Measurements from ENCODE around the gene ARHGEF4.

ARHGEF4 gene

DNA sequence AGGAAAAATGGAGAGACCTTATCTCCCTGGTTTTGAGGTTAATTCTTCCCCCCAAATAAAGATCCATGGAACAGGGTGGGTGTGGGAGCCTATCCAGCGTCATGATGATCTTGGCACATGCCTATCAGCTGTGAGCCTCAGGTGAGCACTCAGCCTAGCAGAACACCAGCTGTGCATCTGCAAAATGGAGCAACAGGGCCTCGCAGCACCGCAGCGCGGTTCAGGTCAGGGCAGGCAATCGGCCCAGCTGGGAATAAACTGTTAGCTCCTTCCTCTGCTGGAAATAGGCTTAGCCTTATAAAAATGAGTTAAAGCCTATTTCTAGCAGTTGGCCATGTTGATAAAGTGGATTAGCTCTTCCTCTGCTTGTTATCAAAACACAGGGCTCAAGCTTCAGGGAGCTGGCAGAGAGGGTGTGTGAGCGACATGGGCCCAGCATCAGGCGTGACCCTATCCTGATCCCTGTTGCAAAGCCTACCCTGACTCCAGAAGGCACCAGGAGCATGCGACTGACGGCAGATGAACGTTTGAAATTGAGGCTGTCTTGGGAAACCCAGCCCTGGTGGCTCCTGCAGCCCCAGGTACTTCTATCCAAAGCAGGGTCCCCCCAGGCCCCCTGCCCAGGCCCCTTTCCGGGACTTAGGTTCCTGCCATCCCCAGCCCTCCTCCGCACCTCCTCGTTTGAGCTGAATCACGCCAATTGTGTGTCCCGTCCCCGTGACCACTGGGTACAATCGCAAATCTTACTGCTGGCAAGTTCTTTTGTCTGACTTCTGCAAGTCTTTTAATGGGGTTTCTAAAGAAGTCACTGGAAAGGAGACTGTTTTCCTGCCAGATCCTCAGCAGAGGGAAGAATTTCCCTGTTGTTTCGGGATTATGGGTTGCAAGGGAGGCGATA, 35.4 kb downstream of the ARHGEF4 start:
- H3K9ac ChIP-seq (ENCODE audit: low read depth, low read length): no peak overlapping the region
- H3K9me3 ChIP-seq (replicated peaks; ENCODE audit: low read length): no peaks in the 10 kb centered on the region
- no peaks in the 10 kb centered on the region for H3K4me1 ChIP-seq (ENCODE audit: control insufficient read depth, insufficient read depth, low read length)
- H3K27me3 ChIP-seq (ENCODE audit: control insufficient read depth, insufficient read depth, low read length): no peaks in the 10 kb centered on the region
- no peak overlapping the region for H3K4me2 ChIP-seq (ENCODE audit: low read length)
- H3K4me3 ChIP-seq (ENCODE audit: low read length): no peak overlapping the region
- H3K36me3 ChIP-seq (ENCODE audit: insufficient read depth, low read length): no peaks in the 10 kb centered on the region

DNA sequence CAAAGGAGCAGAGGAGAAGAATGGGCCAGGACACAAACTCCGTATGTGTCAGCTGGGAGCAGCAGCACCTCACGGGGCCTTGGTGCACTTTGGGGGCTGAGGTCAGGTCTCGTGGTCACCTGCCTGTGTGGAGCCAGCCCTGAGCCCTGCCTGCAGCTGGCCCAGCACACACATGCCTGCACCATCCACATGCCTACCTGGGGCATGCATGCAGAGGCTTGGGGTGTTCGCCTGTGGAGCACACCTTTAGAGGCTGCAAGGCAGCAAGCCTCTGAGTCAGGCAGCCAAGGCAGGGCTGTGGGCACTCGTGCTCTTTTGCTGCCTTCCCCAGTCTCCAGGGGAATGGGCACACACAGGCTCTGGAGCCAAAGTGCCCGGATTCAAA, 36.0 kb downstream of the ARHGEF4 start:
- no peak overlapping the region for H3K9ac ChIP-seq (ENCODE audit: low read depth, low read length)
- no peak overlapping the region for H3K4me2 ChIP-seq (ENCODE audit: low read length)
- H3K36me3 ChIP-seq (ENCODE audit: insufficient read depth, low read length): no peaks in the 10 kb centered on the region
- H3K4me1 ChIP-seq (ENCODE audit: control insufficient read depth, insufficient read depth, low read length): no peaks in the 10 kb centered on the region
- H3K4me3 ChIP-seq (ENCODE audit: low read length): no peak overlapping the region
- H3K9me3 ChIP-seq (replicated peaks; ENCODE audit: low read length): no peaks in the 10 kb centered on the region
- H3K27me3 ChIP-seq (ENCODE audit: control insufficient read depth, insufficient read depth, low read length): no peaks in the 10 kb centered on the region

DNA sequence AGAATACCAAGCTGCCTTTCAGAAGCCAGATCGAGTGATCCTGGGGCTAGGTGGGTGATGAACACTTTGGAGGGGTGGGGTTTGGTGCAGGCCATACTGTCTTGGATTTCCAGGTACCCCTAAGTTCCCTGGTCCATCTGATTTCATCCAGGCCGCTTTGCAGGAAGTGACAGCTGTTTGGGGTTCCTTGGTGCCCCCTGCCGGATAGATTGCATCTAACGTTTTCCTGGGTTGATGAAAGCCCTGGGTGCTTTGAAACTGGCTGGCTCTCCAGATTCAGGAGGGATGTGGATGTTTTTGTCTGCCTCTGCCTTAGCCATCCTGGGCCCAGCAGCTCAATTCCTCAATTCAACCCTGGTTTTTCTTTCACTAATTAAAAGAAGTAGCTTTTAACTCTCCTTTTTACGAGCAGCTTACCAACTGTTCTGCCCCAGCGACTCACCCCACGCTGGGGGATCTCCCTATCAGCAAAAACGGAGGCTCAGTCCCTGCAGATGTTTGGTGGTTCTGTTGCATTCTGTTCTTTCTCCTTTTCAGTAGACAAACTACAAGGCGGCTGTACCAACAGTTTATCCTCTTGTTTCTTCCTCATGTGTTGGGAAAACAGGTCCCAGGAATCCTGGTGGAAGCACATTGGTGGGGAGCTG, 37.1 kb downstream of the ARHGEF4 start:
- H3K4me1 ChIP-seq (ENCODE audit: control insufficient read depth, insufficient read depth, low read length): no peaks in the 10 kb centered on the region
- no peak overlapping the region for H3K4me3 ChIP-seq (ENCODE audit: low read length)
- H3K9ac ChIP-seq (ENCODE audit: low read depth, low read length): no peak overlapping the region
- H3K9me3 ChIP-seq (replicated peaks; ENCODE audit: low read length): no peaks in the 10 kb centered on the region
- no peak overlapping the region for H3K4me2 ChIP-seq (ENCODE audit: low read length)
- no peaks in the 10 kb centered on the region for H3K27me3 ChIP-seq (ENCODE audit: control insufficient read depth, insufficient read depth, low read length)
- no peaks in the 10 kb centered on the region for H3K36me3 ChIP-seq (ENCODE audit: insufficient read depth, low read length)

DNA sequence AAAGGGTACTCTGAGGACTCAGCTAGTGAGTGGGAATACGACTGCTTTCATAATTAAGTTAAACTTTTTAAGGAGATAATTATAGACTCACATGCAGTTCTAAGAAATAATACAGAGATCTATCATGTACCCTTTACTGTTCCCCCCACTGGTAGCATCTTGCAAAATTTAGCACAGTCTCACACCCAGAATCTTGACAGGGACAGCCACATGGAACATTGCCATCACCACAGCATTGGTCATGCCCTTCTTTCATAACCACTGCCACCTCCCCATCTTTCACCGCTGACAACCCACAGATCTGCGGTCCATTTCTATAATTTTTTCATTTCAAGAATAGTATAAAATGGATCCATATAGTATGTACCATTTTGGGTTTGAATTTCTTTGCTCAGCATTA, 37.8 kb downstream of the ARHGEF4 start:
- no peak overlapping the region for H3K4me3 ChIP-seq (ENCODE audit: low read length)
- H3K9me3 ChIP-seq (replicated peaks; ENCODE audit: low read length): no peaks in the 10 kb centered on the region
- H3K4me2 ChIP-seq (ENCODE audit: low read length): no peak overlapping the region
- H3K36me3 ChIP-seq (ENCODE audit: insufficient read depth, low read length): no peaks in the 10 kb centered on the region
- H3K9ac ChIP-seq (ENCODE audit: low read depth, low read length): no peak overlapping the region
- H3K4me1 ChIP-seq (ENCODE audit: control insufficient read depth, insufficient read depth, low read length): no peaks in the 10 kb centered on the region
- no peaks in the 10 kb centered on the region for H3K27me3 ChIP-seq (ENCODE audit: control insufficient read depth, insufficient read depth, low read length)

DNA sequence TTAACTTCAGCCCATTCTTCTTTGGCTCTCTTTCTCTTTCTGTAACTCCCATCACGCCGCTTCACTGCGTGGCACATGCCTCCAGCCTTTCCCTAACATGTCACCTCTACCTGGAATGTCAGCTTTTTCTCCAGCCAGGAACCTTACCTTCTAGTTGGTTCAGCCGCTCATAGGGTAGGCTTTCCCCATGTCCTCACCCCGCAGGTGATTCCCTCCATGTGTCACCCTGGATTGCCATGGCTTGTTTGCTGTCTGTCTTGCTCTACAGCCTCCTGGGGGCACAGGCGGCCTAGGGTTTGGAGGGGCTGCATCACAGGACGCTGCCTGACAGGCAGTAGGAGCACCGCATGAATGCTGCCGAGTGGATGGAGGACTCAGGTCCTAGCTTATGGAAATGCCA, 39.2 kb downstream of the ARHGEF4 start:
- Histone ChIP-seq H3K4me3 (ENCODE audit: low read length) (no peak overlapping the region), H3K27me3 (ENCODE audit: control insufficient read depth, insufficient read depth, low read length) (no peaks in the 10 kb centered on the region), H3K36me3 (ENCODE audit: insufficient read depth, low read length) (no peaks in the 10 kb centered on the region), H3K9me3 (replicated peaks; ENCODE audit: low read length) (no peaks in the 10 kb centered on the region), H3K9ac (ENCODE audit: low read depth, low read length) (no peak overlapping the region), H3K4me2 (ENCODE audit: low read length) (no peak overlapping the region), H3K4me1 (ENCODE audit: control insufficient read depth, insufficient read depth, low read length) (no peaks in the 10 kb centered on the region)

DNA sequence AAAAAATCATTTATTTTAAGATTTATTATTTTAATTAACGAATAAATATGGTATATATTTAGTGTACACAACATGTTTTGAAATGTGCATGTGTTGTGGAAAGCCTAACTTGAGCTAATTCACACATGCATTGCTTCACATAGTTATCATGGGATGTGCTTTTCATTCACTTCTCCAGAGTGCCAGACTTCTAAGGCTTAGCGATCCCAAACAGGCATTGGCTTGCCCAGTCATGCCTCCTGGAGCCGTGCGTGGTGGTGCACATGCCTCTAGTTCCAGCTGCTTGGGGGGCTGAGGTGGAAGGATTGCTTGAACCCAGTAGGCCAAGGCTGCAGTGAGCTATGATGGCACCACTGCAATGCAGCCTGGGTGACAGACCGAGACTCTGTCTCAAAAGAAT, 40.5 kb downstream of the ARHGEF4 start:
- Histone ChIP-seq H3K9ac (ENCODE audit: low read depth, low read length) (no peak overlapping the region), H3K4me1 (ENCODE audit: control insufficient read depth, insufficient read depth, low read length) (no peaks in the 10 kb centered on the region), H3K4me3 (ENCODE audit: low read length) (no peak overlapping the region), H3K36me3 (ENCODE audit: insufficient read depth, low read length) (no peaks in the 10 kb centered on the region), H3K4me2 (ENCODE audit: low read length) (no peak overlapping the region), H3K27me3 (ENCODE audit: control insufficient read depth, insufficient read depth, low read length) (no peaks in the 10 kb centered on the region), H3K9me3 (replicated peaks; ENCODE audit: low read length) (no peaks in the 10 kb centered on the region)

DNA sequence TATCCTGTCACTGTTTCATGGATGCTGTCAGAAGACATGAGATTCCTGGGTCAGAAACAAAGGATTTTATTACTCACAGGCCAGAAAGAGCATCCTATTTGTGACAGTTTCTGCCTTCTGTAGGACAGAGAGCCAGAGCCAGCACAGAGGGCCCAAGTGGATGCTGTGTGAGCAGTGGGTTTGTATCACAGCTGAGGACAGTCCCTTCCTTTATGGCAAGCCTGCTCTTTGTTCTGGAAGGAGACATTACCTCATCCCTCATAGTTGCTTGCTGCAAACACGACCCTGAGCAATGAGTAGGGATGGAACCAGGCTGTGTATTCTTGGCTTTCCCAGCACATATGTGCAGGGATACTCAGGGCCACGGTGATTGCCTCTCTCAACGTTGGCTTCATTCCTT, 41.6 kb downstream of the ARHGEF4 start:
- Histone ChIP-seq H3K36me3 (ENCODE audit: insufficient read depth, low read length) (no peaks in the 10 kb centered on the region), H3K27me3 (ENCODE audit: control insufficient read depth, insufficient read depth, low read length) (no peaks in the 10 kb centered on the region), H3K4me3 (ENCODE audit: low read length) (no peak overlapping the region), H3K4me1 (ENCODE audit: control insufficient read depth, insufficient read depth, low read length) (no peaks in the 10 kb centered on the region), H3K9me3 (replicated peaks; ENCODE audit: low read length) (no peaks in the 10 kb centered on the region), H3K9ac (ENCODE audit: low read depth, low read length) (no peak overlapping the region), H3K4me2 (ENCODE audit: low read length) (no peak overlapping the region)

DNA sequence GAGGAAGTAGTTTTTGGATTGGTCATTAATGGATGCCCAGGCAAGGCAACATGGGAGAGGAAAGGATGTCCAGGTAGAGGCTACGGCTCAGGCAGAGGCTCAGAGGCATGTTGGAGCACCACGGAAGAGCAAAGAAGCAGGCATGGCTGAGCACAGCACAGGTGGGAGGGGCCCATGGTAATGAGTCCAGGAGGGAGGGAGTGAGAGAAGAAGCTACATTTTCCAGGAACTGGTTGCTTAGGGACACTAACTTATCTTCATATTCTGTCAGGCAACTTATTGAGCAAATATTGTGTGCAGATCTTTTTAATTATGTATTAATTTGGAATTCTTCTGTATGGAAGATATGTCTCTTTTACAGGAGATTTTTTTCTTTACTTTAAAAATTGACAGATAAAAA, 42.2 kb downstream of the ARHGEF4 start:
- H3K4me3 ChIP-seq (ENCODE audit: low read length): no peak overlapping the region
- no peak overlapping the region for H3K9ac ChIP-seq (ENCODE audit: low read depth, low read length)
- no peaks in the 10 kb centered on the region for H3K36me3 ChIP-seq (ENCODE audit: insufficient read depth, low read length)
- H3K4me2 ChIP-seq (ENCODE audit: low read length): no peak overlapping the region
- no peaks in the 10 kb centered on the region for H3K4me1 ChIP-seq (ENCODE audit: control insufficient read depth, insufficient read depth, low read length)
- no peaks in the 10 kb centered on the region for H3K27me3 ChIP-seq (ENCODE audit: control insufficient read depth, insufficient read depth, low read length)
- no peaks in the 10 kb centered on the region for H3K9me3 ChIP-seq (replicated peaks; ENCODE audit: low read length)

DNA sequence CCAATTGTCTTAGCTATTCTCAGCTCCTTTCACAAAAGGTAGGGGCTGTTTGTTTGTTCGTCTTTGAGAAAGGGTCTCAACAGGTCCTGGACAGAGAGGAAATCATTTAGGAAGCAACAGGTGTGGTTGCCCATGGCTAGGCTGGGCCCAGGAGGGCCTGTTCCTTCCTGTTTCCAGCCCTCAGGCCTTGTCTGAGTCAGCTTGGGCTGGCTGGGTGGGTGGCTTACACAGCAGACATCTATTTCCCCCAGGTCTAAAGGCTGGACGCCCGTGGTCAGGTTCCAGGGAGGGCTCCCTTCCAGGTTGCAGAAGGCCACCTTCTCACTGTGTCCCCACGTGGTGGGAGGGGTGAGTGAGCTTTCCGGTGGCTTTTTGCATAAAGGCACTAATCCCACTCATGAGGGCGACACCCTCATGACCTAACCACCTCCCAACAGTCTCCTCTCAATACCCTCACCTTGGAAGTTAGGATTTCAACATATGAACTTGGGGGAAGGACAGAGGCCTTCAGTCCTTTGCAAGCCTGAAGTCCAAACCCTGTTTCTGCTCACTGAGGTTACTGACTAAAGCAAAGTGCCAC, 45.5 kb downstream of the ARHGEF4 start:
- no peak overlapping the region for H3K4me3 ChIP-seq (ENCODE audit: low read length)
- no peak overlapping the region for H3K4me2 ChIP-seq (ENCODE audit: low read length)
- H3K27me3 ChIP-seq (ENCODE audit: control insufficient read depth, insufficient read depth, low read length): no peaks in the 10 kb centered on the region
- no peaks in the 10 kb centered on the region for H3K9me3 ChIP-seq (replicated peaks; ENCODE audit: low read length)
- no peaks in the 10 kb centered on the region for H3K36me3 ChIP-seq (ENCODE audit: insufficient read depth, low read length)
- no peak overlapping the region for H3K9ac ChIP-seq (ENCODE audit: low read depth, low read length)
- H3K4me1 ChIP-seq (ENCODE audit: control insufficient read depth, insufficient read depth, low read length): no peaks in the 10 kb centered on the region

DNA sequence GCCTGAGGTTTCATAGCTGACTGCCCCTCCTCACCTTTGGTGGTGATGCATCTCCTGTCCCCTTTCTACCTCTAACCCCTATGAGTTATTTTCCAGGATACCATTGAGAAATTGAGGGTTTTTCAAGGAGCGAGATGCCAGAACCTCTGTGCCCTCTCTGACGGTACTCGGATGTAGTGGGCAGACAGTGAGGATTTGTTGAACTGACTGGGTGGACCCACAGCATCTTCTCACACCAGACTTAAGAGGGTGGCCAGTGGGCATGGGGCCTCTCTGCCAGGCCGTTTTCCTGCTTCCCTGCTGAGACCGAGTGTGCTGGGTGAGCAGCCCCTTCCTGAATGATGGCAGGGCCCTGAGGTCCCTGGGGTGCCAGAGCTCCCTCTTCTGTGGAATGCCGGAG, 46.3 kb downstream of the ARHGEF4 start:
- Histone ChIP-seq H3K4me3 (ENCODE audit: low read length) (no peak overlapping the region), H3K9ac (ENCODE audit: low read depth, low read length) (no peak overlapping the region), H3K27me3 (ENCODE audit: control insufficient read depth, insufficient read depth, low read length) (no peaks in the 10 kb centered on the region), H3K9me3 (replicated peaks; ENCODE audit: low read length) (no peaks in the 10 kb centered on the region), H3K36me3 (ENCODE audit: insufficient read depth, low read length) (no peaks in the 10 kb centered on the region), H3K4me1 (ENCODE audit: control insufficient read depth, insufficient read depth, low read length) (no peaks in the 10 kb centered on the region), H3K4me2 (ENCODE audit: low read length) (no peak overlapping the region)

DNA sequence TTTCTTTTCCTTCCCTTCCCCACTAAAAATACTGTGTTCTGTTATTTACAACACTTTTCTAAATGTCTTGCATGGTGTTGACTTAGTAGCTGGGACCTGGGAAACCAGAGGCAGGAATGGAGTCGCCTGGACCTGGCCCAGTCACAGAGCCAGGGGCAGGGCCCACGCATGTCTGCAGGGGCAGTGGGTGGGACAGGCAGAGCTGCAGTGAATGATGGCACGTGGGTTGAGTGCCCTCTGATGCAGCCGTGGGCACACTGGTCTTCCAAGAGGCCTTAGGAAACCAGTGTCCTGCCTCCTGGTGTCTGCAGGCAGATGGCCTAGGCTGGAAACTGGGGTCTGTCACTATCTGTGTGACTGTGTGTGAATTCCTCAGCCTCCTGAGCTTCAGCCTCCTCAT, 46.8 kb downstream of the ARHGEF4 start:
- H3K4me3 ChIP-seq (ENCODE audit: low read length): no peak overlapping the region
- H3K4me2 ChIP-seq (ENCODE audit: low read length): no peak overlapping the region
- H3K27me3 ChIP-seq (ENCODE audit: control insufficient read depth, insufficient read depth, low read length): no peaks in the 10 kb centered on the region
- no peaks in the 10 kb centered on the region for H3K4me1 ChIP-seq (ENCODE audit: control insufficient read depth, insufficient read depth, low read length)
- no peak overlapping the region for H3K9ac ChIP-seq (ENCODE audit: low read depth, low read length)
- H3K36me3 ChIP-seq (ENCODE audit: insufficient read depth, low read length): no peaks in the 10 kb centered on the region
- no peaks in the 10 kb centered on the region for H3K9me3 ChIP-seq (replicated peaks; ENCODE audit: low read length)

Data from skeletal muscle satellite cell (primary cell).